Measurements from ENCODE around the gene PARD3B. TPM values are rescaled to one million over a fixed set of nuclear protein-coding genes. Genes with fewer than 3 reads are reported as not detected.

Gene PARD3B
- total and polyA plus RNA-seq, 4 donors: 6.8 to 50.9 (median 22.5) TPM

GRCh38 chr2:204665207-204665606 is 119.9 kb downstream of the PARD3B start:
- Histone ChIP-seq H3K4me1 (ENCODE audit: control insufficient read depth in 1 of 2, insufficient read depth in 2 of 2, low read length in 2 of 2) (no peaks in the 10 kb centered on the region), H3K36me3 (ENCODE audit: control insufficient read depth in 1 of 2, insufficient read depth in 2 of 2, low read length in 1 of 2) (no peaks in the 10 kb centered on the region), H3K9me3 (ENCODE audit: control insufficient read depth, low read length) (no peaks in the 10 kb centered on the region), H3K27ac (ENCODE audit: low read depth in 1 of 2, low read length in 2 of 2) (peak overlapping the region in 1 of 2 donors; percentile 21), H3K27me3 (ENCODE audit: control insufficient read depth in 1 of 2, insufficient read depth in 2 of 2, low read length in 1 of 2) (no peaks in the 10 kb centered on the region), H3K4me3 (ENCODE audit: low read length in 2 of 2) (no peak overlapping the region)
- no peak for ATAC-seq (ENCODE audit: low FRiP score)
- intact Hi-C loops (cut with DNase I): no loop called here
- WGBS, 2 donors: 12 to 25% methylated on average over 1 of the region's 1 CpG
- DNase-seq: no peak

GRCh38 chr2:204665771-204666170 is 120.5 kb downstream of the PARD3B start:
- ATAC-seq (ENCODE audit: low FRiP score): no peak
- no peaks in the 10 kb centered on the region for H3K27me3 ChIP-seq (ENCODE audit: control insufficient read depth in 1 of 2, insufficient read depth in 2 of 2, low read length in 1 of 2)
- intact Hi-C loops (cut with DNase I): no loop called here
- 98 to 99% methylated on average over 2 of the region's 2 CpGs for WGBS, 2 donors
- H3K4me1 ChIP-seq (ENCODE audit: control insufficient read depth in 1 of 2, insufficient read depth in 2 of 2, low read length in 2 of 2): no peaks in the 10 kb centered on the region
- no peaks in the 10 kb centered on the region for H3K36me3 ChIP-seq (ENCODE audit: control insufficient read depth in 1 of 2, insufficient read depth in 2 of 2, low read length in 1 of 2)
- DNase-seq: no peak
- H3K9me3 ChIP-seq (ENCODE audit: control insufficient read depth, low read length): no peaks in the 10 kb centered on the region
- no peak overlapping the region for H3K4me3 ChIP-seq (ENCODE audit: low read length in 2 of 2)
- no peak overlapping the region for H3K27ac ChIP-seq (ENCODE audit: low read depth in 1 of 2, low read length in 2 of 2)

- DNase-seq (no peak), ATAC-seq (ENCODE audit: low FRiP score) (no peak)
- no peak overlapping the region for H3K4me3 ChIP-seq (ENCODE audit: low read length in 2 of 2)
- no peaks in the 10 kb centered on the region for H3K27me3 ChIP-seq (ENCODE audit: control insufficient read depth in 1 of 2, insufficient read depth in 2 of 2, low read length in 1 of 2)
- no peaks in the 10 kb centered on the region for H3K36me3 ChIP-seq (ENCODE audit: control insufficient read depth in 1 of 2, insufficient read depth in 2 of 2, low read length in 1 of 2)
- H3K9me3 ChIP-seq (ENCODE audit: control insufficient read depth, low read length): no peaks in the 10 kb centered on the region
- no peaks in the 10 kb centered on the region for H3K4me1 ChIP-seq (ENCODE audit: control insufficient read depth in 1 of 2, insufficient read depth in 2 of 2, low read length in 2 of 2)
- H3K27ac ChIP-seq (ENCODE audit: low read depth in 1 of 2, low read length in 2 of 2): no peak overlapping the region
- intact Hi-C loops (cut with DNase I): no loop called here
- 96 to 97% methylated on average over 2 of the region's 2 CpGs for WGBS, 2 donors
Measured at GRCh38 chr2:204667990-204668389, 122.7 kb downstream of the PARD3B start.

- no peak for ATAC-seq (ENCODE audit: low FRiP score)
- WGBS, 2 donors: 86 to 89% methylated on average over 3 of the region's 3 CpGs
- no peaks in the 10 kb centered on the region for H3K36me3 ChIP-seq (ENCODE audit: control insufficient read depth in 1 of 2, insufficient read depth in 2 of 2, low read length in 1 of 2)
- H3K4me1 ChIP-seq (ENCODE audit: control insufficient read depth in 1 of 2, insufficient read depth in 2 of 2, low read length in 2 of 2): no peaks in the 10 kb centered on the region
- DNase-seq: no peak
- no peaks in the 10 kb centered on the region for H3K27me3 ChIP-seq (ENCODE audit: control insufficient read depth in 1 of 2, insufficient read depth in 2 of 2, low read length in 1 of 2)
- H3K4me3 ChIP-seq (ENCODE audit: low read length in 2 of 2): no peak overlapping the region
- H3K9me3 ChIP-seq (ENCODE audit: control insufficient read depth, low read length): no peaks in the 10 kb centered on the region
- intact Hi-C loops (cut with DNase I): no loop called here
- no peak overlapping the region for H3K27ac ChIP-seq (ENCODE audit: low read depth in 1 of 2, low read length in 2 of 2)
Measured at GRCh38 chr2:204669382-204669781, 124.1 kb downstream of the PARD3B start.

GRCh38 chr2:204670124-204670523 is 124.8 kb downstream of the PARD3B start:
- Histone ChIP-seq H3K9me3 (ENCODE audit: control insufficient read depth, low read length) (no peaks in the 10 kb centered on the region), H3K27ac (ENCODE audit: low read depth in 1 of 2, low read length in 2 of 2) (no peak overlapping the region), H3K4me3 (ENCODE audit: low read length in 2 of 2) (no peak overlapping the region), H3K4me1 (ENCODE audit: control insufficient read depth in 1 of 2, insufficient read depth in 2 of 2, low read length in 2 of 2) (no peaks in the 10 kb centered on the region), H3K27me3 (ENCODE audit: control insufficient read depth in 1 of 2, insufficient read depth in 2 of 2, low read length in 1 of 2) (no peaks in the 10 kb centered on the region), H3K36me3 (ENCODE audit: control insufficient read depth in 1 of 2, insufficient read depth in 2 of 2, low read length in 1 of 2) (no peaks in the 10 kb centered on the region)
- DNase-seq (no peak), ATAC-seq (ENCODE audit: low FRiP score) (no peak)
- intact Hi-C loops (cut with DNase I): no loop called here
- WGBS, 2 donors: 48 to 53% methylated on average over 2 of the region's 2 CpGs

- no peaks in the 10 kb centered on the region for H3K27me3 ChIP-seq (ENCODE audit: control insufficient read depth in 1 of 2, insufficient read depth in 2 of 2, low read length in 1 of 2)
- H3K27ac ChIP-seq (ENCODE audit: low read depth in 1 of 2, low read length in 2 of 2): no peak overlapping the region
- DNase-seq (no peak), ATAC-seq (ENCODE audit: low FRiP score) (no peak)
- intact Hi-C loops (cut with DNase I): no loop called here
- no peaks in the 10 kb centered on the region for H3K4me1 ChIP-seq (ENCODE audit: control insufficient read depth in 1 of 2, insufficient read depth in 2 of 2, low read length in 2 of 2)
- no peaks in the 10 kb centered on the region for H3K9me3 ChIP-seq (ENCODE audit: control insufficient read depth, low read length)
- no peak overlapping the region for H3K4me3 ChIP-seq (ENCODE audit: low read length in 2 of 2)
- 86 to 89% methylated on average over 4 of the region's 4 CpGs for WGBS, 2 donors
- H3K36me3 ChIP-seq (ENCODE audit: control insufficient read depth in 1 of 2, insufficient read depth in 2 of 2, low read length in 1 of 2): no peaks in the 10 kb centered on the region
Measured at GRCh38 chr2:204670756-204671155, 125.5 kb downstream of the PARD3B start.

- ATAC-seq (ENCODE audit: low FRiP score) (no peak), DNase-seq (no peak)
- H3K9me3 ChIP-seq (ENCODE audit: control insufficient read depth, low read length): no peaks in the 10 kb centered on the region
- no peaks in the 10 kb centered on the region for H3K36me3 ChIP-seq (ENCODE audit: control insufficient read depth in 1 of 2, insufficient read depth in 2 of 2, low read length in 1 of 2)
- H3K27ac ChIP-seq (ENCODE audit: low read depth in 1 of 2, low read length in 2 of 2): no peak overlapping the region
- no peaks in the 10 kb centered on the region for H3K27me3 ChIP-seq (ENCODE audit: control insufficient read depth in 1 of 2, insufficient read depth in 2 of 2, low read length in 1 of 2)
- no peaks in the 10 kb centered on the region for H3K4me1 ChIP-seq (ENCODE audit: control insufficient read depth in 1 of 2, insufficient read depth in 2 of 2, low read length in 2 of 2)
- intact Hi-C loops (cut with DNase I): no loop called here
- WGBS, 2 donors: 73 to 74% methylated on average over 4 of the region's 4 CpGs
- no peak overlapping the region for H3K4me3 ChIP-seq (ENCODE audit: low read length in 2 of 2)
Measured at GRCh38 chr2:204672772-204673171, 127.5 kb downstream of the PARD3B start.

- intact Hi-C loops (cut with DNase I): no loop called here
- DNase-seq (no peak), ATAC-seq (ENCODE audit: low FRiP score) (no peak)
- no peaks in the 10 kb centered on the region for H3K4me1 ChIP-seq (ENCODE audit: control insufficient read depth in 1 of 2, insufficient read depth in 2 of 2, low read length in 2 of 2)
- no peak overlapping the region for H3K27ac ChIP-seq (ENCODE audit: low read depth in 1 of 2, low read length in 2 of 2)
- no peaks in the 10 kb centered on the region for H3K27me3 ChIP-seq (ENCODE audit: control insufficient read depth in 1 of 2, insufficient read depth in 2 of 2, low read length in 1 of 2)
- WGBS, 2 donors: 96 to 97% methylated on average over 3 of the region's 3 CpGs
- no peaks in the 10 kb centered on the region for H3K9me3 ChIP-seq (ENCODE audit: control insufficient read depth, low read length)
- no peaks in the 10 kb centered on the region for H3K36me3 ChIP-seq (ENCODE audit: control insufficient read depth in 1 of 2, insufficient read depth in 2 of 2, low read length in 1 of 2)
- no peak overlapping the region for H3K4me3 ChIP-seq (ENCODE audit: low read length in 2 of 2)
Measured at GRCh38 chr2:204673877-204674276, 128.6 kb downstream of the PARD3B start.

GRCh38 chr2:204678031-204678430 is 132.8 kb downstream of the PARD3B start:
- Histone ChIP-seq H3K36me3 (ENCODE audit: control insufficient read depth in 1 of 2, insufficient read depth in 2 of 2, low read length in 1 of 2) (no peaks in the 10 kb centered on the region), H3K9me3 (ENCODE audit: control insufficient read depth, low read length) (no peaks in the 10 kb centered on the region), H3K4me3 (ENCODE audit: low read length in 2 of 2) (no peak overlapping the region), H3K27me3 (ENCODE audit: control insufficient read depth in 1 of 2, insufficient read depth in 2 of 2, low read length in 1 of 2) (no peaks in the 10 kb centered on the region), H3K4me1 (ENCODE audit: control insufficient read depth in 1 of 2, insufficient read depth in 2 of 2, low read length in 2 of 2) (peaks cover 0 to 2% of the 10 kb centered on the region in 2 donors), H3K27ac (ENCODE audit: low read depth in 1 of 2, low read length in 2 of 2) (no peak overlapping the region)
- DNase-seq (no peak), ATAC-seq (ENCODE audit: low FRiP score) (no peak)
- 92 to 95% methylated on average over 10 of the region's 10 CpGs for WGBS, 2 donors
- intact Hi-C loops (cut with DNase I): no loop called here

Data from aorta (tissue), 5 donors.